LHCN-M2 (cell line): ENCODE data around the gene ANKRD37. TPM values are rescaled to one million over a fixed set of nuclear protein-coding genes. Genes with fewer than 3 reads are reported as not detected.

ENCODE experiments used
- DNase-seq: peaks from one replicate; pipeline ENCODE4 v3.0.0-alpha.2; 2012; ENCODE audit warnings: low read depth
- polyA plus RNA-seq: library from polyadenylated mRNA; unstranded; fragments of >200 nt; gene quantifications from one replicate; pipeline ENCODE4 v1.2.1, GENCODE V29; 2012; ENCODE audit warnings: missing spikeins
- total RNA-seq: library from RNA; depleted of rRNA; stranded (reverse); fragments of >200 nt; gene quantifications from 2 replicates; pipeline ENCODE4 v1.2.3, GENCODE V29; 2014; rRNA removed

The ANKRD37 gene
- total RNA-seq = 10.8 and 14.4 TPM in 2 replicates
- polyA plus RNA-seq = 15.5 TPM

DNA sequence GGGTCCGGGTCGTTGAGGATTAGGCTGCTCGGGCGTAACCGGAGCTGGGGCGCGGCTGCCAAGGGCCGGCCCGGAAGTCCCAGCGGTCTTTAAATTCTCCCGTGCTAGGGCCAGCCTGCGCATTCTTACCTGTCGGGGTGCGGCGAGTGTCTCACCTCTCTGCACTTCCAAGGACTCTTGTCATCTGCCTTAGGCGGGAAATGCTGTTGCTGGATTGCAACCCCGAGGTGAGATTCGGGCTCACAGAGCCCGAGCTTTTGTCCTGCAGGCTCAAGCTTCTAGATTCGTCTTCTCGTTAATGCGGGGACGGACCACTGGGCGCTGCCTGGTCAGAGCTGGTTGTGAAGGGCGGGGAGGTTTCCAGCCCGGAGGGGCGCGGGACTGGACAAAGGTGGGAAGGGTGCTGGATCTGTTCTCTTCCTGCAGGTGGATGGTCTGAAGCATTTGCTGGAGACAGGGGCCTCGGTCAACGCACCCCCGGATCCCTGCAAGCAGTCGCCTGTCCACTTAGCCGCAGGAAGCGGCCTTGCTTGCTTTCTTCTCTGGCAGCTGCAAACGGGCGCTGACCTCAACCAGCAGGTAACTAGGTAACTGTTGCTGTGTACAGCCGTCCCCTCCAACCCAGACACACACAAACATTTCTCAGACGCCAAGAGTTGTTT is at the start of gene ANKRD37:
ANKRD37 (plus strand) TSS at position 118 of the 662 bp plus-strand sequence; CDS start at position 201, 83 bp downstream.
- DNase-seq = peak; percentile 78

GRCh38 chr4:185346975-185347601 is 49.6 kb upstream of the ANKRD37 start:
- peak; percentile 50 for DNase-seq

DNA sequence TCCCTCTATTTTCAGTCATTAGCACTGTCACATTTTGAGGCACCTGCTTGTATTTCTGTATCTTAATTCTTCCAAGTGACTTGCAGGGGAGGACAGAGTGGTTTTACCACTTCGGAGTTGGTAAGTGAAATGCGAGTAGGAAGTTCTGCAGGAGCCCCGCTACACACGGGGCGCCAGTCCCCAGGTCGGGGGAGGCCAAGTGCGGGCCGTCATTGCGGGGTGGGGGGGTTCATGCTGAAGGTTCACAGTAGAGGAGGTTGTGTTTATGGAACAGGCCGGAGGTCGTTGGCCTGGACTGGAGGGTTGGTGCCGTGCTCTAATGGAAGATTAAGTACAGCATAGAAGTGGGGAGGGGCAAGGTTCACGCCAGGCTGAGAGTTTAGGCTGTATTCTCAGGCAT is 45.0 kb upstream of the ANKRD37 start:
- DNase-seq = no peak

DNA sequence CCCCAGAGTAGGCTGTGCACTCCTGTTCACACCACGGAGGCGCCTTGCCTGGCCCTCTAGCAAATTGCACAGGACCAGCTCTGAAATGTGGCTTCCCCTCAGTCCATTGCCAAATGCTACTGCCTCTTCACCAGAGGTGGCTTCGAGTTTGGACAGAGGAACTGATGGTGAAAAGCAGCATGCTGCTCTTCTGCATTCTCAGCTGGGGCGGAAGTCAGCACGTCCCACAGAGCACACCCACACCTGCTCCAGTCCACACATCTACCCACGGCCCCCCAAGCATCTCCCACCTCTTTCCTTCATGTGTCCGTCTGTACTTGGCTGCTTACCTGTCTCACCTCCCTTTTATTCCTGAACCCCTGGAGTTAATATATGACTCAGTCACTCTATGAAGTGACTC is 44.4 kb upstream of the ANKRD37 start:
- no peak for DNase-seq

GRCh38 chr4:185352741-185353140 is 43.9 kb upstream of the ANKRD37 start:
- no peak for DNase-seq

DNA sequence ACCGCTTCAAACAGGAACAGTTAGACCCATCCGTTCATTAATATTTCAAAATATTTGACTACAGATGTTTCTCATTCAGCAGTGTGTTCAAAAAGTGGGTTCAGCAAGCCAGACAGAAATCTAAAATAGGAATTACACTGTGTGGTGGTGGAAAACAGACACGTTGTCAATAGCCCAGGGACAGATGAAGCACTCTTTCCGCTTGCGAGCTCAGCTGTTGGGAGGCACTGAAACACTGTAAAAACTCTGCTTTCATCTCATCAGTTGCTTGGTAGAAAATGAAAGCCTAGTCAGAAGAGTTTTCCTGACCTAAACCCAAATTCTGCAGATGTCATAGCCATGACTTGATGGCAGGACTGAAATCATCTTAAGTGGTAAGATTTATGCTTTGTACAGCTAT is 39.4 kb upstream of the ANKRD37 start:
- peak; percentile 24 for DNase-seq

DNA sequence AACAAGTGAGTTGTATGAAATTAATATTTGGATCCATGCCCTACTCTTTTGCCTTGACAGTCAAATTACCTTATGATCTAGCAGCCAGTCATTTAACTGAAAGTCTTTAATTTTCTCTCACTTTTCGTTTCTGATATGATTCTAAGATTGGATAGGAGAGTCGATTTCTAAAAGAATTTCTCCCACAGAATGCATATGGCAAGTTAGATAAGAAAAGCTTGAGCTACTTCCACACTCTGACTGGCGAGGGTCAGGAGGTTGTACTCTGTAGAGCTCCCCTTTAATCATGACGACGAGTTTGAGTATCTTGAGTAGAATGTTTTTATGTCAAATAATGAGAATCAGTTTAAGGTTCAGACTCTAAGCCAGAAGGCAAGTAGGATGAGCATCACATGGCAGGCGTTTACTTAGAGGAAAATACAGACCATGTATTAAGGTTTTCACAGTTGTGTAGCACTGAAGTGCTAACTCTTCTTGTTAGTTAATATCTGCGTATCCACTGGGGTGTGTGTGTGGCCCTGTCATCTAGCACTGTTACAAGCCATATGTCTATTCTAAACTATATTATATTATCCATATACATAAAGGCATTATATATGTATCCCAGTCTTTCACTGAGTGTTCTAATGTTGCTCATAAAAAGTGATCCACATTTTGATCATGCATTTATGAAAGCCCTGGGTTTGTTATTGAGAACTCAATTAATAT is 38.8 kb upstream of the ANKRD37 start:
- DNase-seq = no peak

- DNase-seq = peak; percentile 63
These were observed 38.1 kb upstream of the ANKRD37 start for GRCh38 chr4:185358514-185358913.

DNA sequence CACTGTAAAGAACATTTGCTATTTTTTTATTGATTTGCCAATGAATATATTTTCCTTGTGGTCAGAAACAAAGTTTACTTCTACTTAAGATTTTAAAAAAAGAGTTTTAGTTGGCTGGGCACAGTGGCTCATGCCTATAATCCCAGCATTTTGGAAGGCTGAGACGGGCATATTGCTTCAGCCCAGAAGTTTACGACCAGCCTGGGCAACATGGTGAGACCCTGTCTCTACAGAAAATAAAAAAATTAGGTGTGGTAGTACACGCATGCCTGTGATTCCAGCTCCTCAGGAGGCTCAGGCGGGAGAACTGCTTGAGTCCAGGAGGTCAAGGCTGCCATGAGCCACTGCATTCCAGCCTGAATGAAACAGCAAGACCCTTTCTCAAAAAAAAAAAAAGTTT is 37.7 kb upstream of the ANKRD37 start:
- peak; percentile 23 for DNase-seq

DNA sequence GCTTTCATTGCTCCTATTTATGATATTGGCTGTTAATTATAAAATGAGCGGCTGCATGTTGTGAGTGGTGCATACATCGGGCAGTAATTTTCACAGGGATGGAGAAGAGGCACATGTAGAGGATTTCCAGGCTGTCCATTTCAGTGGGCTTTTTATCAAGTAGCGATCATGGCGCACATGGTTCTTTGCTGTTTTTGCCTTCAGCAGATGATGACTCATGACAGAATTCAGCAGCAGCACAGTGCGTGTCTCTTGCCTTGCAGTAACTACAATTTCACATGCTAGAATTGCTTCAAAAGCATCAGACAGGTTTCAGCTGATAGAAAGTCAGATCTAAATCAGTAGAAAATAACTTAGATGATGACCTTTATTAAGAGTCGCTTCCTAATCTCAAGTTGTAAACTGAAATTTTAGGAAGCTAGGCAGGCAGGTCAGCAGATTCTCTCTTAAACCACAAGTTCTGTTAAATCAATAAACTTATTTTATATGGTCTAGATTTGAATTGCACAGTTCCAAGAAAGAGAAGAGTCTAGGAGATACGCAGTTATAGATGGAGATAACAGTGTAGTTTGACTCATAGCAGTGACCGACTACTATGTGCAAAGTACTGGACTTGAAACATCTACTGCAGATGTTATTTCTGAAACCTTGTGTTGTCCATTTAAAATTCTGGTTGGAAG is 36.7 kb upstream of the ANKRD37 start:
- DNase-seq = peak; percentile 46

DNA sequence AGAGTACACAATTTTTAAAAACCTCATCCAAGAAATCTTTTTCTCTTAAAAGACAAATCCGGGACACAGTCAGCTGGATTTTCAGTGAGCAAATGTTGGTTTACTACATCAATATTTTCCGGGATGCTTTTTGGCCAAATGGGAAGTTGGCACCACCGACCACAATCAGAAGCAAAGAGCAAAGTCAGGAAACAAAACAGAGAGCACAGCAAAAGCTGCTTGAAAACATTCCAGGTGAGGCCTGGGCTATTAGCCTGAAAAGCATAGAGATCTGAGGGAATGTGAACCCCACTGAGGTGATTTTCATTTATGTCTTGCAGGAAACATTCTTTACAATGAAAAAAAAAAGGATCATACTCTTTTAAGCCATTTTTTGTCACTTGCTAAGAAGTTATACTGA is 34.8 kb upstream of the ANKRD37 start:
- DNase-seq = no peak

- DNase-seq = peak; percentile 45
These were observed 34.1 kb upstream of the ANKRD37 start for GRCh38 chr4:185362570-185362969.

- no peak for DNase-seq
These were observed 33.4 kb upstream of the ANKRD37 start for GRCh38 chr4:185363251-185363650.

DNA sequence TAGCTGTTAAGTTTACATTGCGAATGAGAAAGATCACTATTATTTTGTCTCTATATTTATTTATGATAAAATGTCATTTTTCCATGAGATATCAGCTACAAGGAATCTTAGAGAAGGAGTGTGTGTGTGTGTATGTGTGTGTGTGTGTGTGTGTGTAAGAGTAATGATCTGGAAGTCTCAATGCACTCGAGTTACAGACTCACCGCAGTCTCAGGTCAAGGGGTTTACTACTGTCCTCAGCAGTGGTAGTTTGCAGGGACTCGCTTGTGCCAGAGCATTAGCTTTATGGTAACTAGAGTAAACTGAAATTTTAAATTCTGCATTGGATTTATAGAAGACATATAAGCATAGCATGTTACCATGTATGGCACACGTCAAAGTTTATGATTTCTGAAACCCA is 31.8 kb upstream of the ANKRD37 start:
- DNase-seq = no peak

DNA sequence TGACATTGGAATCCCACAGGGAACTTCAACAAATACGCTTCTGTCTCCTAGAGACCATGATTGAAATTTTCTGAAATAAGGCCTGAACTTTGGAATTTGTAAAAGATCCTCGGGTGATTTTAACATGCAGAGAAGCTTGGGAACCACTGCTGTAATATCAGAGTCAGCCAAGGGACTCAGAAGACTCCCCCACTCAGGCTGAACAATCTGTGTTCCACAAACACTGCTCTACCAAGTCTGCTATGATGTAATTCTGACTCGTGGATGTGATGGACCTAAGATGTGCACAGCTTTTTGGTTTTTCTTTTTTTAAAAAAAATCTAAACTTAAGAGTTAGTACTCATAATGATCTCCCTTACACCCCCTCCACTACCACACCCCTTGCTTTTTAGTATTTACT is 26.9 kb upstream of the ANKRD37 start:
- DNase-seq = no peak

GRCh38 chr4:185370268-185370949 is 26.2 kb upstream of the ANKRD37 start:
- no peak for DNase-seq

DNA sequence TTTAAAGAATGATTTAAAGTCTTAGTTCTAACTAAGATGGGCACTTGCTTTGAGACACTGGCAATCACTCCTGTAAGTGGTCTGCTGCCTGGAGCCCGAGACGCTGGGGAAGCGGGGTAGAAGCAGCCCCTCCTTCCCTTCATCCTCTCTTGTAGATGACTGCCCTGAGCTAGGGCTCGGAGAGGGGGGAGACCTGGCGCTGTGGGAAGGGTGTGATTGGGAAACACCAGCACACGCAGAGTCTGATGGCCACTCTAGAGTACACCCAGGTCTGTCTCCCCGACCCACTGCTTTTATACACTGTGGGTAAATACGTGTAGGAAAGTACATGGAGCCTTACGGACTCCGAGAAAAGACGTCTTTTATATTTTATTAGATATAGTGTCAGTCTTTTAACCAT is 24.9 kb upstream of the ANKRD37 start:
- DNase-seq = no peak

DNA sequence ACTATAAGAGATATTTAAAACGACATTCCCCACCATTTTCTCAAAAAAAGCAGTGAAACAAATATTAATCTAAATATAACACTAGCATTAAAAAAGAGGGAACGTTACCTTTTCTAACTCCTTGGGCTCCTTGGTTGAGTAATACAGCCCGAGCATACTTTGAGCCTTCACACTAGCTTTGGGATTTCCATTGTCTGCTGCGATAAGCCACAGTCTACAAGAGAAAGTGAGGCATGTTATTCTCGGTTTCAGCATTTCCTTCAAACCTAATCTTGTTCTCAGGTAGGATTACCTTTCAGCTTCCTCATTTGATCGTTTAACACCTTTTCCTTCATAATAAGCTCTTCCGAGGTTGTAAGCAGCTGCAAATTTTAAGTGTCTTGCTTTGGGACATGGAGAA is 22.6 kb upstream of the ANKRD37 start:
- no peak for DNase-seq

GRCh38 chr4:185374573-185374972 is 22.1 kb upstream of the ANKRD37 start:
- no peak for DNase-seq

DNA sequence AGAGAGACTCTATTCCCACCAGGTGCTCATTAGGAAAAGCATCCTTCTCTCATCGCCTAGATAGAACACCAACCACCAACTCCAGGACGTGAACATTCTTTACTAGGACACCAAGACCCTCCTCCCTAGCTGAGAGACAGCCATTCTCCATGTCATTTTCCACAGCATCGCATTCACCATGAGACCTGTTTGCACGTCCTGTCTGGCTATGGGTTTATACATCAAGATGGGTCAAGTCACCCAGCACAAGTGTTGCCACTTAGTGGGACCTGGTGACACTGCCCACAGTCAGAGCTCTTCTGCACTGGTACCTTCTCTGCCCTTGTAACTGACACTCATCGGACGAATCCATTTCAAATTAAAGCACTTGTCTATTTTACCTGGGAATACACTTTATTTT is 18.4 kb upstream of the ANKRD37 start:
- no peak for DNase-seq
